Ureter (tissue), 1 donor: ENCODE results near the gene HLA-A. TPM values are rescaled to one million over a fixed set of nuclear protein-coding genes. Genes with fewer than 3 reads are reported as not detected.
"Not testable (repeated sequence)": the region's sequence is repeated elsewhere in the genome, so short reads cannot be mapped to it uniquely, and the experiment has no call there.

Source experiments
- DNase-seq: peaks from one replicate; pipeline ENCODE4 v3.0.0-alpha.2; 2020; ENCODE audit warnings: low spot score
- total RNA-seq: library from RNA; stranded (reverse); gene quantifications from one replicate; pipeline ENCODE4 v1.2.4, GENCODE V29; 2023
- donor health status: DM: yes; HTN: yes; CAD: no.

The HLA-A gene
- total RNA-seq, result 304 TPM

DNA sequence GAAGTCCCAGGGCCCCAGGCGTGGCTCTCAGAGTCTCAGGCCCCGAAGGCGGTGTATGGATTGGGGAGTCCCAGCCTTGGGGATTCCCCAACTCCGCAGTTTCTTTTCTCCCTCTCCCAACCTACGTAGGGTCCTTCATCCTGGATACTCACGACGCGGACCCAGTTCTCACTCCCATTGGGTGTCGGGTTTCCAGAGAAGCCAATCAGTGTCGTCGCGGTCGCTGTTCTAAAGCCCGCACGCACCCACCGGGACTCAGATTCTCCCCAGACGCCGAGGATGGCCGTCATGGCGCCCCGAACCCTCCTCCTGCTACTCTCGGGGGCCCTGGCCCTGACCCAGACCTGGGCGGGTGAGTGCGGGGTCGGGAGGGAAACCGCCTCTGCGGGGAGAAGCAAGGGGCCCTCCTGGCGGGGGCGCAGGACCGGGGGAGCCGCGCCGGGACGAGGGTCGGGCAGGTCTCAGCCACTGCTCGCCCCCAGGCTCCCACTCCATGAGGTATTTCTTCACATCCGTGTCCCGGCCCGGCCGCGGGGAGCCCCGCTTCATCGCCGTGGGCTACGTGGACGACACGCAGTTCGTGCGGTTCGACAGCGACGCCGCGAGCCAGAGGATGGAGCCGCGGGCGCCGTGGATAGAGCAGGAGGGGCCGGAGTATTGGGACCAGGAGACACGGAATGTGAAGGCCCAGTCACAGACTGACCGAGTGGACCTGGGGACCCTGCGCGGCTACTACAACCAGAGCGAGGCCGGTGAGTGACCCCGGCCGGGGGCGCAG, at the start of gene HLA-A:
TSS of gene HLA-A (plus strand) at position 258 of the 778 bp plus-strand sequence. CDS start at position 280, 22 bp downstream.
- DNase-seq, result peak; percentile 96

- no peak for DNase-seq
Observed at GRCh38 chr6:29892696-29893095, 49.6 kb upstream of the HLA-A start.

DNA sequence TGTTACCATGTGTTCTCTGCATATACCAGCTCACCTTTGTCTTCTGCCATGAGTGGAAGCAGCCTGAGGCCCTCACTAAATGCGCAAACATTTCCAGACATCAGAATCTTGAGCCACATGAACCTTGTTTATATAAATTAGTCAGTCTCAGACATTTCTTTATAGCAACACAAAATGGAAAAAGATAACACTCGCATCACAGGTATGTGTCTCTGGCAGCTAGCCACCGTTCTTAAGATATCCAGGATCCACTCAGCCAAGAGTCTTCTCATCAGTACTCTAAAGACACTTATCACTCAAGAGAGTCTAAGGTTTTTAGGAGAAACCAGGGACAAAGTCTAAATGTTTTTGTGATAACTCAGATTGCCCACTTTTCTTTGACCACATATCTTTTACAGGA, 43.1 kb upstream of the HLA-A start:
- no peak for DNase-seq

- DNase-seq, result no peak
Observed at GRCh38 chr6:29905286-29905685, 37.0 kb upstream of the HLA-A start.

DNA sequence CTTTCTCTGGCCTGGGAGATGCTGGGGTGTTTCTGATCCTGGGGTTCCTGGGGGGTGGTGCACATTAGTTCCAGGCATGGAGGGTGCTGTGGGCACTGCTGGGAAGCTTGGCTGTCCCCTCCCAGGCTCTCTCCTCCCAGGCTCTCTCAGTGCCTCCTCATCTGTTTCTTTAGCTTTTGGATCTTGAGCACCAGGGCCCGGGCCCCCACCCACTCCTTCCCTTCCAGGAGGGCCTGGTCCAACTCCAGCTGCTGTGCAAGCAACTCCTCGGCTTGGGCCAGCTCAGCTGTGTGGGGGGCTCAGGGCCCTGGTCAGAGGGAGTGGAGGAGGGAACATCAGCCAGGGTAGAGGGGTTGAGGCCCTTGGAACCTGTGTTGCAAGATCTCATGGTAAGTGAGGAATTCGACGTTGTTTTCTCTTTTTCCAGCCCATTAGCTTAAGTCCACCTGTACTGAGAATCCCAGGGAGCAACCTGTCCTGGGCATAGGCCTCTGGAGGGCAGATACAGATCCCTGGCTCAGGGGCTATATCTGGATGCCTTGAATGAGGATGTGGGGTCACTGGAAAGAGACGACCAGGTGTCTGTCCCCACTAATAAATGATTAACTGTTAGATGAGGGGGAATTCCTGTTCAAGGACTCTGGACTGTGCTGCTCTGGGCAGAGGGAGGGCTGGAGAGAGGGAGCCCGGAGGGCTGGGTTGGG, 34.5 kb upstream of the HLA-A start:
- DNase-seq, result no peak

DNA sequence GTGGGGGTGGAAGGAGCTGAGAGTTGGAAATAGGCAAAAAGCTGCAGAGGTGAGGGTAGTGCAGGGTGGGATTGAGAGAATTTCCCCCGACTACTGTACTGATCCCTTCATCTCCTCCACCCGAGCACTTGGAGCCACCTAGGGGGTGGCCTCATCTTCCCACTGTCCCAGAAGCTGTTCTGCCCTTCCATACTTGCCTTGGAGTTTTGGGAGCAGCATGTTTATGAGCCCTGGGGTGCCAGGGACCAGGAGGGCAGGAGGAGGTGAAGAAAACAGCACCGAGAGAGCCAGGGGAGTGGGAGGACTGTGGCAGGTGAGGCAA, 34.0 kb upstream of the HLA-A start:
- no peak for DNase-seq

DNA sequence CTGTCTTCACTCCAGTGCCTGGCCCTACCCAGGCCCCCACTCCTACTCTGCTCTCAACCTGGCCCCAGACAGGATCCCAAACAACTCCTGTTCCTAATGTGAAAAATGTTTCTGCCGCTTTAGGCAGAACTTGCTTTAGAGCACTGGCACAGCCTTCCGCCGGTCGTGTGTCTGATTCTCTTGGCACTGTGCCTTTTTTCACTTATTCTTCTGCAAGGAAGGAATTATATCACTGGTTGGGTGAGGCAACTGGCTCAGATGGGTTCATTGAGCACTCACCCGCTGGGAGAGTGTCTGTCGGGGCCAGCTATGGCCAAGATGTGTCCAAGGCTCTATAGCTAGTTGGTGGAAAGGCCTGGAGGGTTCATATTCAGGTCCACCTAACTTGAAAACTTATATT, 33.6 kb upstream of the HLA-A start:
- no peak for DNase-seq

- DNase-seq, result no peak
Observed at GRCh38 chr6:29909985-29910384, 32.3 kb upstream of the HLA-A start.

DNA sequence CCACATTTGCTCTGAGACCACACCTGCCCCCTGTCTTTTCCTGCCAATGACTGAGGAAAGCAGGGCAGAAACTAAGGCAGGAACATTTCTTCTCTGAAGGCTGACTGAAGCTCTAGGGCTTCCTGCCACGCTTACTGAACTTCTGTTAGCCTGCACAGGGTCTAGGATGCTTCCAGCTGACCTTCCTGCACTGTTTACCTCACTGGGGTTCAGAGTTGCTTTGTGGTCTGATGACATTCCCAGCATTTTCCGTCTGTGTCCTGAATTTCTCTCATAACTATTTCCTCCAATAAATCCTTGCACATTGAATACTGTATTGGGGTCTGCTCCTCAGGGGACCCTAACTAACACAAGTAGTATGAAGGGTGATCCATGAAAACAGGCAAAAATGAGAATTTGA, 29.5 kb upstream of the HLA-A start:
- DNase-seq, result no peak

GRCh38 chr6:29916741-29917140, 25.6 kb upstream of the HLA-A start:
- DNase-seq, result no peak

- no peak for DNase-seq
Observed at GRCh38 chr6:29917857-29918256, 24.5 kb upstream of the HLA-A start.

GRCh38 chr6:29919506-29920445, 22.6 kb upstream of the HLA-A start:
- no peak for DNase-seq

DNA sequence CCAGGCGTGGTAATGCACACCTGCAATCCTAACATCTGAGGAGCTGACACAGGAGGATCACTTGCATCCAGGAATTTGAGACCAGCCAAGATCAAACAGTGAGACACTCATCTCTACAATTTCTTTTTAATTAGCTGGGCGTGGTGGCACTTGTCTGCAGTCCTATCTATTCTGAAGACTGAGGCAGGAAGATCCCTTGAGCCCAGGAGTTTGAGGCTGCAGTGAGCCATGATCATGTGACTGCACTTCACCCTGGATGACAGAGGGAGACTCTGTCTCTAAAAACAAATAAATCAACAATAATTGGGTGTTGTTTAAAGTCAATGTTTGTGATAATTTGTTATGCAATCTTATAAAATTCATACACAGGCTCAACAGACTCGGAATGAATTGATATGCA, 18.0 kb upstream of the HLA-A start:
- DNase-seq, result no peak

GRCh38 chr6:29924731-29925130, 17.6 kb upstream of the HLA-A start:
- DNase-seq, result no peak

DNA sequence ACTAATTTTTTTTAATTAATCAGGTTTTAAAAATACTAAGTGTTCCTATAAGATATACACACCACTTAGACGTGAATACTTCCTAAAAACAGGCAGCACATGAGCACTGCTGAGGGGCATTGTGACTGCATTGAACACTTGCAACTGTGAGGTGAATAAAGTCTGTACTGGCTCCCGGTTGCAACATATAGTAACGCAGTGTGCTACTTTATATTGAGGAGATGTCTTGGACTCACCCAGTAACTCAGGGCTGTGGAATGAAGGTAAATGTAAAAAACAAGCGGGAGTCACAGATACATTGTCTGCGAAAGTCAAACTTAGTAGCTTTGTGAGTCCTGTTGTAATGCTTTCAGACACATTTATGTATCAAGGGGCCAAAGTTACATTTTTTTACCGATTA, 17.0 kb upstream of the HLA-A start:
- DNase-seq, result no peak

GRCh38 chr6:29925727-29926412, 16.5 kb upstream of the HLA-A start:
- no peak for DNase-seq

DNA sequence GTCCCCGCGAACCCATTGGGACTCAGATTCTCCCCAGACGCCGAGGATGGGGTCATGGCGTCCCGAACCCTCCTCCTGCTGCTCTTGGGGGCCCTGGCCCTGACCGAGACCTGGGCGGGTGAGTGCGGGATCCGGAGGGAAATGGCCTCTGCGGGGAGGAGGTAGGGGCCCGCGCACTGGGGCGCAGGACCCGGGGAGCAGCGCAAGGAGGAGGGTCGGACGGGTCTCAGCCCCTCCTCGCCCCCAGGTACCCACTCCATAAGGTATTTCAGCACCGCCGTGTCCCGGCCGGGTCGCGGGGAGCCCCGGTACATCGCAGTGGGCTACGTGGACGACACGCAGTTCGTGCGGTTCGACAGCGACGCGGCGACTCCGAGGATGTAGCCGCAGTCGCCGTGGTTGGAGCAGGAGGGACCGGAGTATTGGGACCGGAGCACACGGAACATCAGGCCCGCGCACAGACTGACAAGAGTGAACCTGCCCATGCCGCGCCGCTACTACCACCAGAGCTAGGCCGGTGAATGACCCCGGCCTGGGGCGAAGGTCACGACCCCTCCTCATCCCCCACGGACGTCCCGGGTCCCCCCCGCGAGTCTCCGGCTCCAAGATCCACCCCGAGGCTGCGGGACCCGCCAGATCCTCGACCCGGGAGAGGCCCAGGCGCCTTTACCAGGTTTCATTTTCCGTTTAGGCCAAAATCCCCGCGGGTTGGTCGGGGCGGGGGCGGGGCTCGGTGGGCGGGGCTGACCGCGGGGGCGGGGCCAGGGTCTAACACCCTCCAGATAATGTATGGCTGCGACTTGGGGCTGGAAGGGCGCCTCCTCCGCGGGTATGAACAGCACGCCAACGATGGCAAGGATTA, 15.7 kb upstream of the HLA-A start:
- peak; percentile 77 for DNase-seq

DNA sequence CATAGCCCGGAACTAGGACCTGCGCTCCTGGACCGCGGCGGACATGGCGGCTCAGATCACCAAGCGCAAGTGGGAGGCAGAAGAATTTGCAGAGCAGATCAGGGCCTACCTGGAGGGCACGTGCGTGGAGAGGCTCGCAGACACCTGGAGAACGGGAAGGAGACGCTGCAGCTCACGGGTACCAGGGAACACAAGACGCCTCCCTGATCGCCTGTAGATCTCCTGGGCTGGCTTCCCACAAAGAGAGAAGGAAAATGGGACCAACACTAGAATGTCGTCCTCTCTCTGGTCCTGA, 15.1 kb upstream of the HLA-A start:
- DNase-seq, result no peak

DNA sequence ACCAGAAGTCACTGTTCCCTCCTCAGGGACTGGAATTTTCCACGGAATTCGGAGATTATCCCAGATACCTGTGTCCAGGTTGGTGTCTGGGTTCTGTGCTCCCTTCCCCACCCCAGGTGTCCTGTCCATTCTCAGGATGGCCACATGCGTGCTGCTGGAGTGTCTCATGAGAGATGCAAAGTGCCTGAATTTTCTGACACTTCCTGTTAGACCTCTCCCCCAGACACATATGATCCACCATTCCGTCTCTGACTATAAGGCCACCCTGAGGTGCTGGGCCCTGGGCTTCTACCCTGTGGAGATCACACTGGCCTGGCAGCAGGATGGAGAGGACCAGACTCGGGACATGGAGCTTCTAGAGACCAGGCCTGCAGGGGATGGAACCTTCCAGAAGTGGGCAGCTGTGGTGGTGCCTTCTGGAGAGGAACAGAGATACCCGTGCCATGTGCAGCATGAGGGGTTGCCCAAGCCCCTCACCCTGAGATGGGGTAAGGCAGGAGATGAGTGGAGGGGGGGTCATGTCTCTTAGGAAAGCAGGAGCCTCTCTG, 14.4 kb upstream of the HLA-A start:
- DNase-seq, result no peak

GRCh38 chr6:29930047-29930446, 12.3 kb upstream of the HLA-A start:
- DNase-seq, result not testable (repeated sequence)

- no peak for DNase-seq
Observed at GRCh38 chr6:29933955-29934354, 8.4 kb upstream of the HLA-A start.
